Measurements from ENCODE around the gene ABCC12. TPM values are rescaled to one million over a fixed set of nuclear protein-coding genes. Genes with fewer than 3 reads are reported as not detected.

The ABCC12 gene
- total and polyA plus RNA-seq, 4 donors, result 0.25 TPM; not detected in 3

DNA sequence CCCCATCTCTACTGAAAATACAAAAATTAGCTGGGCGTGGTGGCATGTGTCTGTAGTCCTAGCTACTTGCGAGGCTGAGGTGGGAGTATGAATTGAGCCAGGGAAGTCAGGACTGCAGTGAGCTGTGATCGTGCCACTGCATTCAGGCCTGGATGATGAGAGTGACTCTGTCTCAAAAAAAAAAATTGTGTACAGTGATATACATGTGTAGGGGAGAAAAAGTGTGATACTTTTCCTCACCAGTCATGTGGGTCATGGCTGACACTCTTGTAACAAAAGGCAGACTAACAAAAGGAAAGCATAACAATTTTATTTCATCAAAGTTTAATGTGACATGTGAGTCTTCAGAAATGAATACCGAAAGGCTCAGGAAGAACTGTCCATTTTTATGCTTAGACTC, 2.0 kb upstream of the ABCC12 start:
- H3K9ac ChIP-seq (ENCODE audit: low read depth in 1 of 2, low read length in 2 of 2), result no peak overlapping the region
- DNase-seq (ENCODE audit: low spot score), result no peak
- no peak overlapping the region for H3K27ac ChIP-seq (ENCODE audit: low read depth in 1 of 2, low read length in 2 of 2)
- H3K27me3 ChIP-seq (ENCODE audit: control insufficient read depth in 4 of 4, insufficient read depth in 4 of 4, low read length in 3 of 4), result no peaks in the 10 kb centered on the region
- no peaks in the 10 kb centered on the region for H3K36me3 ChIP-seq (ENCODE audit: control insufficient read depth in 4 of 4, insufficient read depth in 3 of 4, low read depth in 1 of 4, low read length in 3 of 4)
- no peak overlapping the region for H3K4me3 ChIP-seq (ENCODE audit: low read depth in 1 of 3, low read length in 3 of 3)
- no peaks in the 10 kb centered on the region for H3K9me3 ChIP-seq (ENCODE audit: control insufficient read depth in 4 of 4, low read length in 3 of 4)
- WGBS, result 89% methylated on average over 4 of the region's 4 CpGs
- peaks cover 0 to 3% (median 2%) of the 10 kb centered on the region in 4 donors for H3K4me1 ChIP-seq (ENCODE audit: control insufficient read depth in 4 of 4, insufficient read depth in 4 of 4, low read length in 3 of 4)
- no peak for TF ChIP-seq SP1 (IDR thresholded peaks at IDR 0.05)
- TF ChIP-seq, protein P1, sequence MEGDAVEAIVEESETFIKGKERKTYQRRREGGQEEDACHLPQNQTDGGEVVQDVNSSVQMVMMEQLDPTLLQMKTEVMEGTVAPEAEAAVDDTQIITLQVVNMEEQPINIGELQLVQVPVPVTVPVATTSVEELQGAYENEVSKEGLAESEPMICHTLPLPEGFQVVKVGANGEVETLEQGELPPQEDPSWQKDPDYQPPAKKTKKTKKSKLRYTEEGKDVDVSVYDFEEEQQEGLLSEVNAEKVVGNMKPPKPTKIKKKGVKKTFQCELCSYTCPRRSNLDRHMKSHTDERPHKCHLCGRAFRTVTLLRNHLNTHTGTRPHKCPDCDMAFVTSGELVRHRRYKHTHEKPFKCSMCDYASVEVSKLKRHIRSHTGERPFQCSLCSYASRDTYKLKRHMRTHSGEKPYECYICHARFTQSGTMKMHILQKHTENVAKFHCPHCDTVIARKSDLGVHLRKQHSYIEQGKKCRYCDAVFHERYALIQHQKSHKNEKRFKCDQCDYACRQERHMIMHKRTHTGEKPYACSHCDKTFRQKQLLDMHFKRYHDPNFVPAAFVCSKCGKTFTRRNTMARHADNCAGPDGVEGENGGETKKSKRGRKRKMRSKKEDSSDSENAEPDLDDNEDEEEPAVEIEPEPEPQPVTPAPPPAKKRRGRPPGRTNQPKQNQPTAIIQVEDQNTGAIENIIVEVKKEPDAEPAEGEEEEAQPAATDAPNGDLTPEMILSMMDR (IDR thresholded peaks at IDR 0.05; ENCODE audit: low read depth, low read length, missing input control), result no peak
- TF ChIP-seq YY1 (IDR thresholded peaks at IDR 0.05), result no peak
- TF ChIP-seq, protein P2, sequence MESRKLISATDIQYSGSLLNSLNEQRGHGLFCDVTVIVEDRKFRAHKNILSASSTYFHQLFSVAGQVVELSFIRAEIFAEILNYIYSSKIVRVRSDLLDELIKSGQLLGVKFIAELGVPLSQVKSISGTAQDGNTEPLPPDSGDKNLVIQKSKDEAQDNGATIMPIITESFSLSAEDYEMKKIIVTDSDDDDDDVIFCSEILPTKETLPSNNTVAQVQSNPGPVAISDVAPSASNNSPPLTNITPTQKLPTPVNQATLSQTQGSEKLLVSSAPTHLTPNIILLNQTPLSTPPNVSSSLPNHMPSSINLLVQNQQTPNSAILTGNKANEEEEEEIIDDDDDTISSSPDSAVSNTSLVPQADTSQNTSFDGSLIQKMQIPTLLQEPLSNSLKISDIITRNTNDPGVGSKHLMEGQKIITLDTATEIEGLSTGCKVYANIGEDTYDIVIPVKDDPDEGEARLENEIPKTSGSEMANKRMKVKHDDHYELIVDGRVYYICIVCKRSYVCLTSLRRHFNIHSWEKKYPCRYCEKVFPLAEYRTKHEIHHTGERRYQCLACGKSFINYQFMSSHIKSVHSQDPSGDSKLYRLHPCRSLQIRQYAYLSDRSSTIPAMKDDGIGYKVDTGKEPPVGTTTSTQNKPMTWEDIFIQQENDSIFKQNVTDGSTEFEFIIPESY (IDR thresholded peaks at IDR 0.05), result no peak
- no peak for TF ChIP-seq HNF4A (conservative IDR thresholded peaks at IDR 0.05)
- TF ChIP-seq NR2F2 (IDR thresholded peaks at IDR 0.05), result no peak
- no peak for TF ChIP-seq JUND (IDR thresholded peaks at IDR 0.05)

- Histone ChIP-seq H3K27me3 (ENCODE audit: control insufficient read depth in 4 of 4, insufficient read depth in 4 of 4, low read length in 3 of 4) (no peaks in the 10 kb centered on the region), H3K9me3 (ENCODE audit: control insufficient read depth in 4 of 4, low read length in 3 of 4) (no peaks in the 10 kb centered on the region), H3K9ac (ENCODE audit: low read depth in 1 of 2, low read length in 2 of 2) (no peak overlapping the region), H3K4me1 (ENCODE audit: control insufficient read depth in 4 of 4, insufficient read depth in 4 of 4, low read length in 3 of 4) (peaks cover 0 to 2% (median 0%) of the 10 kb centered on the region in 4 donors), H3K27ac (ENCODE audit: low read depth in 1 of 2, low read length in 2 of 2) (no peak overlapping the region), H3K4me3 (ENCODE audit: low read depth in 1 of 3, low read length in 3 of 3) (no peak overlapping the region), H3K36me3 (ENCODE audit: control insufficient read depth in 4 of 4, insufficient read depth in 3 of 4, low read depth in 1 of 4, low read length in 3 of 4) (no peaks in the 10 kb centered on the region)
- WGBS, result 81% methylated on average over 11 of the region's 11 CpGs
- TF ChIP-seq FOXA2 (IDR thresholded peaks at IDR 0.05) (no peak), ATF3 (IDR thresholded peaks at IDR 0.05) (no peak), RXRA (IDR thresholded peaks at IDR 0.05) (no peak), SP1 (IDR thresholded peaks at IDR 0.05) (no peak), HNF4A (conservative IDR thresholded peaks at IDR 0.05) (no peak), FOXA1 (IDR thresholded peaks at IDR 0.05) (no peak), YY1 (IDR thresholded peaks at IDR 0.05) (no peak), GABPA (IDR thresholded peaks at IDR 0.05 in 1 of 2, conservative IDR thresholded peaks at IDR 0.05 in 1 of 2) (no peak), TAF1 (conservative IDR thresholded peaks at IDR 0.05) (no peak), EGR1 (IDR thresholded peaks at IDR 0.05; ENCODE audit: low read depth in 2 of 2) (no peak), NR2F2 (IDR thresholded peaks at IDR 0.05) (no peak), MAX (IDR thresholded peaks at IDR 0.05) (no peak), HNF4G (IDR thresholded peaks at IDR 0.05) (no peak), RAD21 (IDR thresholded peaks at IDR 0.05) (no peak), JUND (IDR thresholded peaks at IDR 0.05) (no peak)
- TF ChIP-seq, protein P1 (IDR thresholded peaks at IDR 0.05; ENCODE audit: low read depth, low read length, missing input control), result no peak
- TF ChIP-seq, protein P3, sequence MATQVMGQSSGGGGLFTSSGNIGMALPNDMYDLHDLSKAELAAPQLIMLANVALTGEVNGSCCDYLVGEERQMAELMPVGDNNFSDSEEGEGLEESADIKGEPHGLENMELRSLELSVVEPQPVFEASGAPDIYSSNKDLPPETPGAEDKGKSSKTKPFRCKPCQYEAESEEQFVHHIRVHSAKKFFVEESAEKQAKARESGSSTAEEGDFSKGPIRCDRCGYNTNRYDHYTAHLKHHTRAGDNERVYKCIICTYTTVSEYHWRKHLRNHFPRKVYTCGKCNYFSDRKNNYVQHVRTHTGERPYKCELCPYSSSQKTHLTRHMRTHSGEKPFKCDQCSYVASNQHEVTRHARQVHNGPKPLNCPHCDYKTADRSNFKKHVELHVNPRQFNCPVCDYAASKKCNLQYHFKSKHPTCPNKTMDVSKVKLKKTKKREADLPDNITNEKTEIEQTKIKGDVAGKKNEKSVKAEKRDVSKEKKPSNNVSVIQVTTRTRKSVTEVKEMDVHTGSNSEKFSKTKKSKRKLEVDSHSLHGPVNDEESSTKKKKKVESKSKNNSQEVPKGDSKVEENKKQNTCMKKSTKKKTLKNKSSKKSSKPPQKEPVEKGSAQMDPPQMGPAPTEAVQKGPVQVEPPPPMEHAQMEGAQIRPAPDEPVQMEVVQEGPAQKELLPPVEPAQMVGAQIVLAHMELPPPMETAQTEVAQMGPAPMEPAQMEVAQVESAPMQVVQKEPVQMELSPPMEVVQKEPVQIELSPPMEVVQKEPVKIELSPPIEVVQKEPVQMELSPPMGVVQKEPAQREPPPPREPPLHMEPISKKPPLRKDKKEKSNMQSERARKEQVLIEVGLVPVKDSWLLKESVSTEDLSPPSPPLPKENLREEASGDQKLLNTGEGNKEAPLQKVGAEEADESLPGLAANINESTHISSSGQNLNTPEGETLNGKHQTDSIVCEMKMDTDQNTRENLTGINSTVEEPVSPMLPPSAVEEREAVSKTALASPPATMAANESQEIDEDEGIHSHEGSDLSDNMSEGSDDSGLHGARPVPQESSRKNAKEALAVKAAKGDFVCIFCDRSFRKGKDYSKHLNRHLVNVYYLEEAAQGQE (IDR thresholded peaks at IDR 0.05), result no peak
- TF ChIP-seq, protein P2 (IDR thresholded peaks at IDR 0.05), result no peak
- no peak for DNase-seq (ENCODE audit: low spot score)
These were observed 1.5 kb upstream of the ABCC12 start for GRCh38 chr16:48157302-48157701.
